Aorta (tissue), 5 donors: ENCODE data around the gene LCN9. TPM values are rescaled to one million over a fixed set of nuclear protein-coding genes. Genes with fewer than 3 reads are reported as not detected.

Experiments
- ATAC-seq: fragments of 200-7000 bp; cut with Tn5 transposase; one replicate; pipeline ENCODE4 v1.9.1; 2022; ENCODE audit warnings: moderate library complexity; ENCODE audit not compliant: low FRiP score
- DNase-seq, 2 donors: peaks; one replicate each; pipeline ENCODE4 v3.0.0-alpha.2; 2020
- H3K27ac ChIP-seq, 2 donors: one replicate each; pipeline ENCODE4 v1.5.1; 2013; ENCODE audit warnings: low read length in 2 of 2, mild to moderate bottlenecking in 2 of 2, moderate library complexity in 2 of 2, control low read depth in 1 of 2, inconsistent platforms in 1 of 2, low read depth in 1 of 2
- H3K27me3 ChIP-seq, 2 donors: one replicate each; pipeline ENCODE4 v1.6.1; 2013; ENCODE audit warnings: control low read depth in 1 of 2, low read length in 1 of 2, mild to moderate bottlenecking in 1 of 2, moderate library complexity in 1 of 2; ENCODE audit not compliant: insufficient read depth in 2 of 2, control insufficient read depth in 1 of 2
- H3K36me3 ChIP-seq, 2 donors: one replicate each; pipeline ENCODE4 v1.6.1; 2013; ENCODE audit warnings: control low read depth in 1 of 2, low read length in 1 of 2, mild to moderate bottlenecking in 1 of 2; ENCODE audit not compliant: insufficient read depth in 2 of 2, control insufficient read depth in 1 of 2
- H3K4me1 ChIP-seq, 2 donors: one replicate each; pipeline ENCODE4 v1.6.1; 2013; ENCODE audit warnings: low read length in 2 of 2, control low read depth in 1 of 2, mild to moderate bottlenecking in 1 of 2, moderate library complexity in 1 of 2; ENCODE audit not compliant: insufficient read depth in 2 of 2, control insufficient read depth in 1 of 2
- H3K4me3 ChIP-seq, 2 donors: one replicate each; pipeline ENCODE4 v1.5.1; 2013; ENCODE audit warnings: low read length in 2 of 2, control low read depth in 1 of 2, mild to moderate bottlenecking in 1 of 2
- H3K9me3 ChIP-seq: one replicate; pipeline ENCODE4 v1.6.1; 2013; ENCODE audit warnings: mild to moderate bottlenecking, low read length; ENCODE audit not compliant: control insufficient read depth
- WGBS, 2 donors: extraction: QIAGEN DNeasy Blood & Tissue Kit; methylation state at CpG; one replicate each; pipeline ENCODE4 v1.1.7; 2013; 5-methylcytosine and 5-hydroxymethylcytosine counted together
- intact Hi-C, 2 donors: fragments of 100-400 bp; cut with DNase I; formaldehyde crosslinking; loops; one replicate each; pipeline versions ENCODE4 v1.14.2 to v1.15.0; 2022
- polyA plus RNA-seq, 2 donors: library from polyadenylated mRNA; stranded (reverse); fragments of 200-250 nt; gene quantifications; one replicate each; pipeline ENCODE4 v1.2.3, GENCODE V29; 2013
- total RNA-seq, 2 donors: library from RNA; stranded (reverse); fragmentation: NEBNext Ultra II Directional; extraction: Animal tissue kit (Norgen Biotek cat#: 25700); gene quantifications; one replicate each; pipeline ENCODE4 v1.2.1, GENCODE V29; 2021
- donor health status: healthy with polysubstance abuse.
- donor health status: Bipolar disorder and iron deficiency.
- donor health status: DM: no; HTN: no; CAD: no.
- donor health status: DM: no; HTN: no; CAD: no.
- donor health status: DM: yes; HTN: yes; CAD: no.

The LCN9 gene
- total and polyA plus RNA-seq, 4 donors = not detected

- WGBS, 2 donors = 86% methylated on average over 7 of the region's 7 CpGs
- intact Hi-C loops = no loop called here
Observed at GRCh38 chr9:135641047-135641446, 22.1 kb upstream of the LCN9 start.

GRCh38 chr9:135641745-135642144 lies 21.4 kb upstream of the LCN9 start:
- H3K9me3 ChIP-seq = peaks cover 7% of the 10 kb centered on the region
- no peak for DNase-seq
- H3K4me1 ChIP-seq = no peaks in the 10 kb centered on the region
- no peaks in the 10 kb centered on the region for H3K27me3 ChIP-seq
- H3K36me3 ChIP-seq = no peaks in the 10 kb centered on the region
- intact Hi-C loops = no loop called here
- no peak for ATAC-seq
- 64 to 68% methylated on average over 8 of the region's 8 CpGs for WGBS, 2 donors
- H3K27ac ChIP-seq = no peak overlapping the region
- H3K4me3 ChIP-seq = no peak overlapping the region

More at GRCh38 chr9:135641047-135641446, 22.1 kb upstream of the LCN9 start:
- Histone ChIP-seq H3K4me1 (no peaks in the 10 kb centered on the region), H3K4me3 (no peak overlapping the region), H3K36me3 (no peaks in the 10 kb centered on the region), H3K9me3 (peaks cover 7% of the 10 kb centered on the region), H3K27ac (no peak overlapping the region), H3K27me3 (no peaks in the 10 kb centered on the region)
- no peak for DNase-seq
- no peak for ATAC-seq

GRCh38 chr9:135644631-135645218 lies 18.4 kb upstream of the LCN9 start:
- DNase-seq = no peak

GRCh38 chr9:135647884-135648283 lies 15.2 kb upstream of the LCN9 start:
- peaks cover 15% of the 10 kb centered on the region for H3K9me3 ChIP-seq
- no peaks in the 10 kb centered on the region for H3K4me1 ChIP-seq
- intact Hi-C loops = no loop called here
- H3K27ac ChIP-seq = no peak overlapping the region
- 85 to 88% methylated on average over 4 of the region's 4 CpGs for WGBS, 2 donors
- DNase-seq (no peak), ATAC-seq (no peak)
- no peaks in the 10 kb centered on the region for H3K36me3 ChIP-seq
- no peak overlapping the region for H3K4me3 ChIP-seq
- H3K27me3 ChIP-seq = no peaks in the 10 kb centered on the region

More at GRCh38 chr9:135644631-135645218, 18.4 kb upstream of the LCN9 start:
- Histone ChIP-seq H3K27me3 (no peaks in the 10 kb centered on the region), H3K36me3 (no peaks in the 10 kb centered on the region), H3K27ac (no peak overlapping the region), H3K4me1 (no peaks in the 10 kb centered on the region), H3K4me3 (no peak overlapping the region), H3K9me3 (peaks cover 16% of the 10 kb centered on the region)
- intact Hi-C loops = no loop called here
- WGBS, 2 donors = 82 to 85% methylated on average over 5 of the region's 5 CpGs
- no peak for ATAC-seq

- peaks cover 15% of the 10 kb centered on the region for H3K9me3 ChIP-seq
- 76 to 81% methylated on average over 10 of the region's 10 CpGs for WGBS, 2 donors
- no peak for DNase-seq
Observed at GRCh38 chr9:135648494-135649410, 14.4 kb upstream of the LCN9 start.

GRCh38 chr9:135649508-135649907 lies 13.6 kb upstream of the LCN9 start:
- H3K9me3 ChIP-seq = peaks cover 13% of the 10 kb centered on the region
- DNase-seq (no peak), ATAC-seq (no peak)
- H3K27me3 ChIP-seq = no peaks in the 10 kb centered on the region
- H3K27ac ChIP-seq = no peak overlapping the region
- WGBS, 2 donors = 64 to 75% methylated on average over 2 of the region's 2 CpGs
- intact Hi-C loops = no loop called here
- no peaks in the 10 kb centered on the region for H3K4me1 ChIP-seq
- no peaks in the 10 kb centered on the region for H3K36me3 ChIP-seq
- no peak overlapping the region for H3K4me3 ChIP-seq

More at GRCh38 chr9:135648494-135649410, 14.4 kb upstream of the LCN9 start:
- Histone ChIP-seq H3K4me3 (no peak overlapping the region), H3K27me3 (no peaks in the 10 kb centered on the region), H3K4me1 (no peaks in the 10 kb centered on the region), H3K27ac (no peak overlapping the region), H3K36me3 (no peaks in the 10 kb centered on the region)
- intact Hi-C loops = no loop called here
- no peak for ATAC-seq

GRCh38 chr9:135650408-135650807 lies 12.7 kb upstream of the LCN9 start:
- H3K36me3 ChIP-seq = no peaks in the 10 kb centered on the region
- no peaks in the 10 kb centered on the region for H3K4me1 ChIP-seq
- H3K4me3 ChIP-seq = no peak overlapping the region
- ATAC-seq (no peak), DNase-seq (no peak)
- H3K27me3 ChIP-seq = no peaks in the 10 kb centered on the region
- intact Hi-C loops = no loop called here
- H3K27ac ChIP-seq = no peak overlapping the region
- H3K9me3 ChIP-seq = peaks cover 10% of the 10 kb centered on the region
- WGBS, 2 donors = 92 to 93% methylated on average over 17 of the region's 17 CpGs

- H3K9me3 ChIP-seq = no peaks in the 10 kb centered on the region
- H3K4me3 ChIP-seq = no peak overlapping the region
- ATAC-seq (no peak), DNase-seq (no peak)
- H3K27ac ChIP-seq = no peak overlapping the region
- H3K36me3 ChIP-seq = no peaks in the 10 kb centered on the region
- intact Hi-C loops = no loop called here
- 63 to 78% methylated on average over 8 of the region's 8 CpGs for WGBS, 2 donors
- H3K27me3 ChIP-seq = no peaks in the 10 kb centered on the region
- no peaks in the 10 kb centered on the region for H3K4me1 ChIP-seq
Observed at GRCh38 chr9:135655317-135655716, 7.8 kb upstream of the LCN9 start.

- no peak for DNase-seq
- no peak overlapping the region for H3K4me3 ChIP-seq
- intact Hi-C loops = no loop called here
- no peaks in the 10 kb centered on the region for H3K27me3 ChIP-seq
- WGBS, 2 donors = 81 to 84% methylated on average over 15 of the region's 15 CpGs
- H3K36me3 ChIP-seq = no peaks in the 10 kb centered on the region
- no peak overlapping the region for H3K27ac ChIP-seq
- H3K9me3 ChIP-seq = no peaks in the 10 kb centered on the region
- ATAC-seq = no peak
- H3K4me1 ChIP-seq = no peaks in the 10 kb centered on the region
Observed at GRCh38 chr9:135657416-135657815, 5.7 kb upstream of the LCN9 start.
